Measurements from ENCODE around the gene ARID5B.

The ARID5B gene

DNA sequence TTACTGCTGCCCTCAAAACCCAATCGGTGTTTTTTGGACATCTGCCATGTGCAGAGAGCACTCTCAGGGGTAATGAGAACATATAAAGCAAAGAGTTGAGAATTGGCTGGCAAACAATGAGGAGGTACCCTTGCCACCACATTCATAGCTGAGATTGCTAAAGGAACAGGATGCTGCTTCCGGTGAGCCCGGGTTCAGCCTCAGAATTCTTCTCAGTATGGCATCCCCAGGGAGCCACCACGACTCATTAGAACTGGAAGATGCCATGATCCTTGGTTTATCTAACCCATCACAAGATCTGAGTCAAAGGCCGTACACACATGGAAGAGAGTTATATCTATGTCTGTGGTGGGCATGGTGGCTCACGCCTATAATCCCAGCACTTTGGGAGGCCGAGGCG, 174.4 kb downstream of the ARID5B start:
- DNase-seq (ENCODE audit: low spot score), result no peak

DNA sequence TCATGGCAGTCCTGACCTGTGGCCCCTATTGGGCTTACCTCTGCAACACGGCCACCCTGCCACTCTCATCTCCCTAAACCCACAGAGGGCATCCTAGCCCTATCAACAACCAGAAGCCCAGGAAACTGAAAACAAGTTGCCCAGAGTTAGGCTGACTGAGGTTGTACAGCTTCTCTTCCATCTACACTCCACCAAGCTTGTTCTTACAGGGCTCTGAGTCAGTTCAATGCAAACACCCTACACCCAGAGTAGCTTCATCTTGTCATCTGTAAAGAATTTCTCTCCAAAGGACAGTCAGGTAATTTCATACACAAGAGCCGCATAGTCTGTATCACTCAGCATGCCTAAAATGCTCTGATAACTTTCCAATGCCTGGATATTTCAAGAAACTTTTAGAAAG, 175.4 kb downstream of the ARID5B start:
- DNase-seq (ENCODE audit: low spot score), result no peak

DNA sequence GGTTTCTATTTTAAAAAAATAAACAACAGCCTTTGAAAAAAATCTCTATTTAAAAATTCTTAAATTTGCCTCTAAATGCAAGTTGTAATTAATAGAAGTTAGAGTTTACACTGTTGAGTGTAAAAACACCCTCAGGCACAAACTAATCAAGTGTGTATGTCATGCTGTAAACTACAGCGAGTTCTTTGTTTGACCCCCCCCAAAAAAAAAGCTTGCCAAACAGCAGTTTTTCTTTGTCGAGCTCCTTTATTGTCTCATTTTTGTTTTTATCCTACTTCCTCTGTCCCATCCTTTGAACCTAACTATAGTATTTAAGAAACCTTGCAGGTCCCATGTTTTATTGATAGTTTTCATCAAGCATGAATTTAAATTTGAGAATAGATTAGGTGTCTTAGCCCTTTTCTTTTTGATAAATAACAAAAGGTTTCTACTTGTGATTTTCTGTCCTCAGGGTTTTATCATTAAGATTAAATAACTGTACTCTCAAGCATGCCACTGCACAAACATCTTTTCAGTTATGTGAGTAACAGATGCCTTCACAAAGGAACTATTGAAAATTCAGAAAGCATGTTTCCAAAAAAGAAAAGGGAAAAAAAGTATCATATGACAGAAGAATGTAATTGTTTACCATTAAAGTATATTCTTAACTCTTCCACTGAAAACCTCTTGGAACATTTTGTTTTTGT, 176.0 kb downstream of the ARID5B start:
- no peak for DNase-seq (ENCODE audit: low spot score)

DNA sequence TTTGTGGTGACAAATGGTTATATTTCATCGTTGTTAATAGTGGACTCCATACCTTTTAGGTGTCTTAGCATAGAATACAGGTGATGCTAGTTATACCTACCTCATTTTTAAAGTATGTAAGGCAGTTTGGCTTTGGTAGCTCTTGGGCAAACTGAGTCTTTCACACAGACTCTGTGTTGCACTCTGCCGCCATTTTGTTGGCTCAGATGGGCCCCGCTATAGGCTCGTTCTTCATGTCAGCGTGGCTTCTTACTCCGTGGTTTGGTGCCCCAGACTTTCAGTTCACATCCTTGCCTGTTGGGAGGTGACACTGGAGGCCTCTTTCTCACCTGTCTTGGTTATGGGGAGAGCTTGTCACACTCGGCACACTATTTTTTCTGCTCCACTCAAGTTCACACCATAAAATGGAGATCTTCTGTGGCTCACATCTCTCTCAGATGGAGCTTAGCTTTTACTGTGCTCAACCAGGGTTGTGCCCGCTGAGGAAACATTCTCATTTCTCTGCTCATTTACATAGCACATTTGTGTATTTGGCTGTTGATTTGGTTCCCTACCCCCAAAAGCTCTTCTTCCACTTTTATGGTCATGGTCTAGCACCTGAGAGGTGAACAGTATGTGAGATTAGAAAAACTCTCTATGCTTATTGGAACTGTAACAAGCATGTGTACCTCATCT, 178.5 kb downstream of the ARID5B start:
- no peak for DNase-seq (ENCODE audit: low spot score)

DNA sequence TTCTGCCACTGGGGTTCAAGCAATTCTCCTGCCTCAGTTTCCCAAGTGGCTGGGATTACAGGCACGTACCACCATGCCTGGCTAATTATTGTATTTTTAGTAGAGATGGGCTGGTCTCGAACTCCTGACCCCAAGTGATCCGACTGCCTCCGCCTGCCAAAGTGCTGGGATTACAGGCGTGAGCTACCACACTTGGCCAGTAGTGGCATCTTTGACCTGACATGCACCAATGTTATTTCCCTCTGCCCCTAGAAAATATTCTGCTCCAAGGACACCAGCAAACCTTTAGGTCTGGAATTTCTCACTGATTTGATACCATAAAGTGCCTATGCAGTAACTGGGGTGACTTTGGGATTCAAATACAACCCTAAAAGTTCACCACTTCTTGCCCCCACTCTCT, 179.4 kb downstream of the ARID5B start:
- DNase-seq (ENCODE audit: low spot score), result no peak

- no peak for DNase-seq (ENCODE audit: low spot score)
These were observed 180.1 kb downstream of the ARID5B start for GRCh38 chr10:62081341-62082270.

DNA sequence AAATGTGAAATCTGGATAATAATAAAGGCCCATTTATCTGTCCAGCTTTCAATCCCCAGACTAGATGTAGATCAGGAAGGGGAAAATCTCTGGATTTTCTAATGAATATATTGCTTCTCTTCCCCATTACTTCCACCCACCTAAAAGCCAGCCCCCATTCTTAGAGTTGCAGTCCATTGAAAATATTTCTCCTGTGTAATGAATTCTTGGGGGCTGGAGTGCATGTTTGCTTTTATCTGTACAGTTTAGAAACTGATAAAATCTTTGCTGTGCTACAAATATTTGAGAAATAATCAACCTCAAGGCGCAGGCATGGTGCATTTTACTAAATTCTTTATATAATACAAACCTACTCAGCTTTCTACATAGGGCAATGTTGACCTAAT, 180.8 kb downstream of the ARID5B start:
- no peak for DNase-seq (ENCODE audit: low spot score)

GRCh38 chr10:62082729-62083411, 181.4 kb downstream of the ARID5B start:
- DNase-seq (ENCODE audit: low spot score), result no peak

DNA sequence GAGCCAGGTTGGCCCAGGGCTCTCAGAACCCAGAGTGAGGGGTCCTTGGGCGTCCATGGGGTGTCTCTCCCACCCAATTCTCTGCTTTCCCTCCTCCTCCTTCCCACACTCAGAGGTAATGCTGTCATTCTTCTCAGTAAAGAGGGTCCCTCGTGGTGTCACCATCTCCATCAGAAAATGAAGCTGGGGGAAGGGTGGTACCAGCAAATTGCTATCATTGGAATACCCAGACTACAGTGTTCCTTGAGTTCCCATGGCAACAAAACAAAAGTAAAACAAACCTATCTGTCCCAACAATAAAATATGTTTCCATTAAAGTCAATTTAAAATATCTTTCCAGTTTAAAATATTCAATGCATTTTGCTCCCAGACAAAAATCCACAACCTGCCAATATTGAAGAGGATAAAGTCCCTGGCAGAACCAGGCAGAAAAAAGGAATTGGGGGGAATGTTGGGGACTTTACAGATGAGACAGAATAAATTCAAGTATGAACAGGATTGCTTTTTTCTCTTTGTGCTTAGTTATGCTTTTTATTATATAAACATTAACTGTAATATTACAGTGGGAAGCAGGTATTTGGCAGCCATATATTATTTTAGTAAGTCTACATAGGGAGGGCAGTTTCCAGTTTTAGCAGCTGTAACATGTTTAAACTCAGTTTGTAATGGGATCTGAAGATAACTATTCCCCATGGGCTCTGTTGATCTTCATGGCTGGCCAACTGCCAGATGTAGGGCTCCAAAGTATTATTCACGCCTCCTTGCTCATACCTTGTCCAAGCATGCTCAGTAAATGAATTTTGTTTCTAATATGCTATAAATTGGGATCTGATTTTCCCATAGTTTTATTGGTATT, 182.1 kb downstream of the ARID5B start:
- DNase-seq (ENCODE audit: low spot score), result no peak

DNA sequence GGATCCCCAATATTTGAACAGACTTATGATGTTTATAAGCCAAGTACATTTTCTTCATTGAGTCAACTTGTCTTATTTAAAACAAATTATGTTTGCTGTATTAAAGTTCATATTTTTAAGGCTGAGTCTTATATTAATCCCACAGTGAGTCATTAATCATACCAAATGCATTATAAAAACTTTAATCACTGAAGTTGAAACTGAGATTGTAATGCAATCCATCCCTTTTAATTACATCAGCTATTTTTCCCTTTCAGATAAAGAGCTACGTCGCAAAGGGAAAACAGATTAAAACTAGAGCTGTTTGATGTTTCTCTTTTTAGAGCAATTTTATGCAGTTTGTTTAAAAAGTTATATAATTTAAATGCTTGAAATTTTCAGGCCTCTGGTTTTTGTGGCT, 183.0 kb downstream of the ARID5B start:
- no peak for DNase-seq (ENCODE audit: low spot score)

DNA sequence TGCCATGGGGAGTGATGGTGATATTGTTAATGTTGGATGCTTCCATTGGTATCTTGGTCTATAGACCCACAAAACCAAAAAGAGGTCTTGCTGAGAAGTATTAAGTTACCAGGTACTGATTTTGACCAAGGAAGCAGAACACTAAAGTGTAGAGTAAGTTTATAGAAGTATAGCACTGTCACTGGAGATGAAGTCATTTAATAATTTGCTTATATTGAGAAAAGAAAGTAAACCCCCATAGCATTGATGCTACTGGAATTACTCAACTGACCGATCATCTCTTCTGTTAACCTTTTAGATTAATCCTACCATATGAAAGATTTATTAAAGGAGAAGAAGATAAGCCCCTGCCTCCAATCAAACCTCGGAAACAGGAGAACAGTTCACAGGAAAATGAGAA, 183.9 kb downstream of the ARID5B start:
- DNase-seq (ENCODE audit: low spot score), result no peak

GRCh38 chr10:62085821-62086220, 184.3 kb downstream of the ARID5B start:
- DNase-seq (ENCODE audit: low spot score), result no peak

GRCh38 chr10:62087329-62087728, 185.8 kb downstream of the ARID5B start:
- no peak for DNase-seq (ENCODE audit: low spot score)

DNA sequence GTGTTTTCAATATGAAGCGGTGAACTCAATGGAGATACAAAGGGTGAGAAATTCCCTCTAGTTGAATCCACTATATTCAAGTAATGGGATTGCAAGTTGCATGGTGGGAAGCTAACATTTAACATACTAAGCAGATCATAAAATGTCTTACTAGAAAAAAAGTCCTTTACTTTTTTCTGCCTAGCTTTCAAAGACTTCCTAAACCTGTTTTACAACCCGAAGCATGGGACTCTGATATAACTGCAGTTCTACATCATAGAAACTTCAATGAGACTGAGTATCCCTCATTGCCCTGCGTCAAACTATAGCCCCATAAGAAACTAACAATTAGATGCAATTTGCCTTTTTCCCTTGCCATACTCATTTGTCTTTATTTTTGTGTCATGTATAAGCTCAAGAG, 187.3 kb downstream of the ARID5B start:
- DNase-seq (ENCODE audit: low spot score), result no peak

- DNase-seq (ENCODE audit: low spot score), result no peak
These were observed 191.0 kb downstream of the ARID5B start for GRCh38 chr10:62092301-62093030.

DNA sequence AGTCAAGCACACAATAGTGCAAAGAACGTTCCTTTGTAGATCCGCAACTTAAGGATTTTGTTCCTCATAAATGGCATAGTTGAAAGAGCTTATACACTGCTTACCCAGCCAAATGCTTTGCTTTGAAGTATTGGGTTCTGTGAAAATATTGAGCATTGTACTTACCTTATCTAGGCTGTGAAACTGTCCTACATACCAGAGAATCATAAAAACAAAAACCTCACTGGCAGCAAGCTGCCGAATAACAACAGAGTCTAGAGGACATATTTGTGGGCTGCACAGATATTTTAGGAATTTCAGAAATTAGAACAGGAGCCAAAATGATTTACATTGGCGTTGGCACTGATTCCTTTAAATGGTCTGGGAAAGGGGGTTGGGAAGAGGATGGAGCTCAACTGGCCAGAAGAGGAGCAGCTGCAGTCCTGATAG, 192.4 kb downstream of the ARID5B start:
- DNase-seq (ENCODE audit: low spot score), result no peak

- no peak for DNase-seq (ENCODE audit: low spot score)
These were observed 194.0 kb downstream of the ARID5B start for GRCh38 chr10:62095181-62096122.

GRCh38 chr10:62096256-62096933, 194.9 kb downstream of the ARID5B start:
- DNase-seq (ENCODE audit: low spot score), result no peak

Measured in HuH-7.5 (cell line).